GM23338 (cell line): ENCODE data around the gene ZBTB34. TPM values are rescaled to one million over a fixed set of nuclear protein-coding genes. Genes with fewer than 3 reads are reported as not detected.

Source experiments
- ATAC-seq: fragments of 200-7000 bp; cut with Tn5 transposase; 3 replicates; pipeline ENCODE4 v1.9.1; 2020
- DNase-seq: peaks from one replicate; pipeline ENCODE4 v3.0.0-alpha.2; 2015; ENCODE audit warnings: low spot score
- H2AFZ ChIP-seq: fragments of 200-600 bp; sonication (generic); 2 replicates; pipeline ENCODE4 v1.8.0; 2016; ENCODE audit warnings: antibody characterized with exemption, mild to moderate bottlenecking, moderate library complexity
- H3F3A ChIP-seq: fragments of 200-600 bp; sonication (generic); replicated peaks from 2 replicates; pipeline ENCODE4 v1.8.0; 2017; ENCODE audit warnings: antibody characterized with exemption, mixed run types, low read depth
- H3K27ac ChIP-seq: fragments of 200-600 bp; sonication (generic); 2 replicates; pipeline ENCODE4 v1.6.1; 2016; ENCODE audit warnings: low read depth
- H3K27me3 ChIP-seq: fragments of 200-600 bp; sonication (generic); 2 replicates; pipeline ENCODE4 v1.8.0; 2016; ENCODE audit warnings: mild to moderate bottlenecking, mixed run types, moderate library complexity; ENCODE audit not compliant: insufficient read depth
- H3K36me3 ChIP-seq: fragments of 200-600 bp; sonication (generic); 2 replicates; pipeline ENCODE4 v1.8.0; 2016; ENCODE audit warnings: mild to moderate bottlenecking; ENCODE audit not compliant: insufficient read depth
- H3K4me1 ChIP-seq: fragments of 200-600 bp; sonication (generic); 2 replicates; pipeline ENCODE4 v1.8.0; 2016; ENCODE audit warnings: mild to moderate bottlenecking, moderate library complexity; ENCODE audit not compliant: insufficient read depth
- H3K4me2 ChIP-seq: fragments of 200-600 bp; sonication (generic); 2 replicates; pipeline ENCODE4 v1.7.1; 2017; ENCODE audit warnings: mixed run types
- H3K4me3 ChIP-seq: fragments of 200-600 bp; sonication (generic); 2 replicates; pipeline ENCODE4 v1.6.1; 2016; ENCODE audit warnings: mixed run types
- H3K79me2 ChIP-seq: fragments of 200-600 bp; sonication (generic); replicated peaks from 2 replicates; pipeline ENCODE4 v1.8.0; 2017; ENCODE audit warnings: mild to moderate bottlenecking; ENCODE audit not compliant: insufficient read depth
- H3K9me2 ChIP-seq: fragments of 200-600 bp; sonication (generic); 2 replicates; pipeline ENCODE4 v1.8.0; 2017; ENCODE audit not compliant: insufficient read depth
- H4K20me1 ChIP-seq: fragments of 200-600 bp; sonication (generic); replicated peaks from 2 replicates; pipeline ENCODE4 v1.8.0; 2017; ENCODE audit warnings: mild to moderate bottlenecking; ENCODE audit not compliant: insufficient read depth
- H3K27ac Mint-ChIP-seq: 2 replicates; pipeline ENCODE4 v1.8.0; 2020; ENCODE audit warnings: inconsistent platforms, mild to moderate bottlenecking, moderate library complexity, mixed read lengths
- H3K27me3 Mint-ChIP-seq: 3 replicates; pipeline ENCODE4 v1.8.0; 2022; ENCODE audit warnings: low read depth, mild to moderate bottlenecking, moderate library complexity, mixed read lengths, inconsistent platforms; ENCODE audit not compliant: insufficient read depth, poor library complexity
- H3K36me3 Mint-ChIP-seq: 3 replicates; pipeline ENCODE4 v1.8.0; 2021; ENCODE audit warnings: low read depth, mild to moderate bottlenecking, inconsistent platforms, moderate library complexity, mixed read lengths
- H3K4me1 Mint-ChIP-seq: 3 replicates; pipeline ENCODE4 v1.8.0; 2020; ENCODE audit warnings: mild to moderate bottlenecking, inconsistent platforms, mixed read lengths
- H3K4me3 Mint-ChIP-seq: 3 replicates; pipeline ENCODE4 v1.8.0; 2021; ENCODE audit warnings: moderate library complexity, mild to moderate bottlenecking, inconsistent platforms, mixed read lengths
- H3K9me3 Mint-ChIP-seq: 3 replicates; pipeline ENCODE4 v1.8.0; 2020; ENCODE audit warnings: moderate library complexity, mild to moderate bottlenecking, inconsistent platforms, mixed read lengths
- CREB1 ChIP-seq: fragments of 250-450 bp; sonication (Bioruptor Pico); IDR thresholded peaks from 2 replicates; pipeline ENCODE4 v1.5.0; 2020; ENCODE audit warnings: low read depth, mild to moderate bottlenecking, moderate library complexity
- CTCF ChIP-seq, 2 experiments: fragments of 200-600 bp in 1 of 2; sonication (generic) in 1 of 2; conservative IDR thresholded peaks; 2 replicates each; pipeline versions ENCODE4 v1.5.1 to v1.6.1; 2016 to 2017; ENCODE audit warnings: antibody characterized with exemption in 2 of 2, low read depth in 2 of 2, mild to moderate bottlenecking in 2 of 2, moderate library complexity in 1 of 2
- EZH2 ChIP-seq: fragments of 200-600 bp; sonication (generic); IDR thresholded peaks from one replicate; pipeline ENCODE4 v1.8.0; 2017; ENCODE audit warnings: antibody characterized with exemption, mild to moderate bottlenecking, low read depth; ENCODE audit not compliant: unreplicated experiment
- EZH2phosphoT487 ChIP-seq: fragments of 200-600 bp; sonication (generic); IDR thresholded peaks from one replicate; pipeline ENCODE4 v1.8.1; 2018; ENCODE audit warnings: antibody characterized with exemption; ENCODE audit not compliant: unreplicated experiment
- JUNB ChIP-seq: IDR thresholded peaks from one replicate; pipeline ENCODE4 v1.6.1; 2016; ENCODE audit warnings: antibody characterized with exemption; ENCODE audit not compliant: unreplicated experiment
- NANOG ChIP-seq: IDR thresholded peaks from 2 replicates; pipeline ENCODE4 v1.6.1; 2016; ENCODE audit warnings: antibody characterized with exemption, borderline replicate concordance
- POLR2AphosphoS5 ChIP-seq: IDR thresholded peaks from 2 replicates; pipeline ENCODE4 v1.6.1; 2016; ENCODE audit warnings: antibody characterized with exemption, low read depth
- STAT1 ChIP-seq: IDR thresholded peaks from one replicate; pipeline ENCODE4 v1.6.1; 2016; ENCODE audit warnings: antibody characterized with exemption; ENCODE audit not compliant: unreplicated experiment
- ZNF114 ChIP-seq: fragments of 250-450 bp; sonication (Bioruptor Pico); IDR thresholded peaks from 2 replicates; pipeline ENCODE4 v1.5.0; 2020; ENCODE audit warnings: mild to moderate bottlenecking, moderate library complexity
- ZNF331 ChIP-seq: fragments of 250-450 bp; sonication (Bioruptor Pico); IDR thresholded peaks from 2 replicates; pipeline ENCODE4 v1.5.0; 2020; ENCODE audit warnings: low read depth, mild to moderate bottlenecking, moderate library complexity
- polyA plus RNA-seq: library from polyadenylated mRNA; unstranded; fragments of >200 nt; fragmentation: Nextera tagmentation; extraction: Ambion mirVana; gene quantifications from 2 replicates; pipeline ENCODE4 v1.2.1, GENCODE V29; 2016
- total RNA-seq: library from RNA; depleted of rRNA; stranded (reverse); fragments of >200 nt; shearing (Covaris generic); gene quantifications from 2 replicates; pipeline ENCODE4 v1.2.3, GENCODE V29; 2014
- TF ChIP-seq, protein P1 (sequence below): fragments of 250-450 bp; sonication (Bioruptor Pico); IDR thresholded peaks from 2 replicates; pipeline ENCODE4 v1.5.0; 2020; ENCODE audit warnings: mild to moderate bottlenecking, moderate library complexity
- TF ChIP-seq, protein P2 (sequence below): IDR thresholded peaks from 2 replicates; pipeline ENCODE4 v1.6.1; 2016; ENCODE audit warnings: antibody characterized with exemption
- TF ChIP-seq, protein P3 (sequence below): IDR thresholded peaks from one replicate; pipeline ENCODE4 v1.6.1; 2018; ENCODE audit warnings: antibody characterized with exemption; ENCODE audit not compliant: unreplicated experiment

ZBTB34 gene
- total and polyA plus RNA-seq, 2 experiments from 2014 or later: 6.4 to 21.9 TPM

DNA sequence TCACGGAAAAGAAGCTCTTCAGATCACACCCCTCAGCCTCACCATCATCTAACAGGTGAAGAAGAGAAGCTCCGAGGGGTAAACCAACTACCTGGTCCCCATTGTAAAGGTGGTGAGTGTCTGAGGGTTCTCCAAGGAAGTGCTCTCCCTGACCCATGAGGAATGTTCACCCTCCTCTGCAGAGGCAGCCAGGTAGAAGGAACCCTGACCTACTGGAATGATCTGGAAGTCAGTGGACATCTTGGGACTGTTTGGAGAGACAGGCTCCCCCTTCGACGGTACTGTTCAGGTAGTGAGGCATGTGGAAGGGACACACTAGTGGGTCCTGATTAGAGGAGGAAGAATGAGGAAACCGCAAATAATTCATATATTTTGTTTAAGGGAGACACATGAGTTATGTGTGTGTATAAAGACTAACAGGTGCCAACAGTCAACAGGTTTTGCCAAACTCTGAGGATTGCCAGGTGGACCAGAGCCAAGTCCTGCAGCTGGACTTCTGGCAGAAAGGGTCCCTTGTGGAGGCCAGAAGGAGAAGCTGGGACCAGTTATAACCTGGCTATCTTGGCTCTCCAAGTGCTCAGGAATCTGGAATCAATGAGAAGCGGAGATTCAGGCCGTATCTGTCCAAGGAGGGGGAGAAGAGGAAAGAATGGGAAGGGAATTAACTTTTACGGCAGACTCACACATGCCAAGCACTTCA, 3.0 kb upstream of the ZBTB34 start:
- H3K27ac ChIP-seq: no peak overlapping the region
- H3F3A ChIP-seq: 0 out of 2 replicates have a peak, but pooled peaks cover 2% of the 10 kb centered on the region
- no peaks in the 10 kb centered on the region for H3K9me3 Mint-ChIP-seq
- H3K79me2 ChIP-seq: peaks cover 15% of the 10 kb centered on the region
- peaks cover 15% of the 10 kb centered on the region for H3K27me3 Mint-ChIP-seq
- no peaks in the 10 kb centered on the region for H3K27me3 ChIP-seq
- no peak overlapping the region for H3K4me2 ChIP-seq
- peaks cover 23% of the 10 kb centered on the region for H3K4me1 Mint-ChIP-seq
- H3K27ac Mint-ChIP-seq: no peak overlapping the region
- H3K9me2 ChIP-seq: no peaks in the 10 kb centered on the region
- DNase-seq: no peak
- H3K4me3 ChIP-seq: no peak overlapping the region
- H3K4me1 ChIP-seq: peaks cover 12% of the 10 kb centered on the region
- H2AFZ ChIP-seq: no peak overlapping the region
- H3K36me3 Mint-ChIP-seq: no peaks in the 10 kb centered on the region; the same call in 2 of the 3 replicates
- peaks cover 11% of the 10 kb centered on the region; the same call in 1 of the 2 replicates for H4K20me1 ChIP-seq
- H3K4me3 Mint-ChIP-seq: no peak overlapping the region
- ATAC-seq: no peak
- H3K36me3 ChIP-seq: no peaks in the 10 kb centered on the region
- TF ChIP-seq, protein P1, sequence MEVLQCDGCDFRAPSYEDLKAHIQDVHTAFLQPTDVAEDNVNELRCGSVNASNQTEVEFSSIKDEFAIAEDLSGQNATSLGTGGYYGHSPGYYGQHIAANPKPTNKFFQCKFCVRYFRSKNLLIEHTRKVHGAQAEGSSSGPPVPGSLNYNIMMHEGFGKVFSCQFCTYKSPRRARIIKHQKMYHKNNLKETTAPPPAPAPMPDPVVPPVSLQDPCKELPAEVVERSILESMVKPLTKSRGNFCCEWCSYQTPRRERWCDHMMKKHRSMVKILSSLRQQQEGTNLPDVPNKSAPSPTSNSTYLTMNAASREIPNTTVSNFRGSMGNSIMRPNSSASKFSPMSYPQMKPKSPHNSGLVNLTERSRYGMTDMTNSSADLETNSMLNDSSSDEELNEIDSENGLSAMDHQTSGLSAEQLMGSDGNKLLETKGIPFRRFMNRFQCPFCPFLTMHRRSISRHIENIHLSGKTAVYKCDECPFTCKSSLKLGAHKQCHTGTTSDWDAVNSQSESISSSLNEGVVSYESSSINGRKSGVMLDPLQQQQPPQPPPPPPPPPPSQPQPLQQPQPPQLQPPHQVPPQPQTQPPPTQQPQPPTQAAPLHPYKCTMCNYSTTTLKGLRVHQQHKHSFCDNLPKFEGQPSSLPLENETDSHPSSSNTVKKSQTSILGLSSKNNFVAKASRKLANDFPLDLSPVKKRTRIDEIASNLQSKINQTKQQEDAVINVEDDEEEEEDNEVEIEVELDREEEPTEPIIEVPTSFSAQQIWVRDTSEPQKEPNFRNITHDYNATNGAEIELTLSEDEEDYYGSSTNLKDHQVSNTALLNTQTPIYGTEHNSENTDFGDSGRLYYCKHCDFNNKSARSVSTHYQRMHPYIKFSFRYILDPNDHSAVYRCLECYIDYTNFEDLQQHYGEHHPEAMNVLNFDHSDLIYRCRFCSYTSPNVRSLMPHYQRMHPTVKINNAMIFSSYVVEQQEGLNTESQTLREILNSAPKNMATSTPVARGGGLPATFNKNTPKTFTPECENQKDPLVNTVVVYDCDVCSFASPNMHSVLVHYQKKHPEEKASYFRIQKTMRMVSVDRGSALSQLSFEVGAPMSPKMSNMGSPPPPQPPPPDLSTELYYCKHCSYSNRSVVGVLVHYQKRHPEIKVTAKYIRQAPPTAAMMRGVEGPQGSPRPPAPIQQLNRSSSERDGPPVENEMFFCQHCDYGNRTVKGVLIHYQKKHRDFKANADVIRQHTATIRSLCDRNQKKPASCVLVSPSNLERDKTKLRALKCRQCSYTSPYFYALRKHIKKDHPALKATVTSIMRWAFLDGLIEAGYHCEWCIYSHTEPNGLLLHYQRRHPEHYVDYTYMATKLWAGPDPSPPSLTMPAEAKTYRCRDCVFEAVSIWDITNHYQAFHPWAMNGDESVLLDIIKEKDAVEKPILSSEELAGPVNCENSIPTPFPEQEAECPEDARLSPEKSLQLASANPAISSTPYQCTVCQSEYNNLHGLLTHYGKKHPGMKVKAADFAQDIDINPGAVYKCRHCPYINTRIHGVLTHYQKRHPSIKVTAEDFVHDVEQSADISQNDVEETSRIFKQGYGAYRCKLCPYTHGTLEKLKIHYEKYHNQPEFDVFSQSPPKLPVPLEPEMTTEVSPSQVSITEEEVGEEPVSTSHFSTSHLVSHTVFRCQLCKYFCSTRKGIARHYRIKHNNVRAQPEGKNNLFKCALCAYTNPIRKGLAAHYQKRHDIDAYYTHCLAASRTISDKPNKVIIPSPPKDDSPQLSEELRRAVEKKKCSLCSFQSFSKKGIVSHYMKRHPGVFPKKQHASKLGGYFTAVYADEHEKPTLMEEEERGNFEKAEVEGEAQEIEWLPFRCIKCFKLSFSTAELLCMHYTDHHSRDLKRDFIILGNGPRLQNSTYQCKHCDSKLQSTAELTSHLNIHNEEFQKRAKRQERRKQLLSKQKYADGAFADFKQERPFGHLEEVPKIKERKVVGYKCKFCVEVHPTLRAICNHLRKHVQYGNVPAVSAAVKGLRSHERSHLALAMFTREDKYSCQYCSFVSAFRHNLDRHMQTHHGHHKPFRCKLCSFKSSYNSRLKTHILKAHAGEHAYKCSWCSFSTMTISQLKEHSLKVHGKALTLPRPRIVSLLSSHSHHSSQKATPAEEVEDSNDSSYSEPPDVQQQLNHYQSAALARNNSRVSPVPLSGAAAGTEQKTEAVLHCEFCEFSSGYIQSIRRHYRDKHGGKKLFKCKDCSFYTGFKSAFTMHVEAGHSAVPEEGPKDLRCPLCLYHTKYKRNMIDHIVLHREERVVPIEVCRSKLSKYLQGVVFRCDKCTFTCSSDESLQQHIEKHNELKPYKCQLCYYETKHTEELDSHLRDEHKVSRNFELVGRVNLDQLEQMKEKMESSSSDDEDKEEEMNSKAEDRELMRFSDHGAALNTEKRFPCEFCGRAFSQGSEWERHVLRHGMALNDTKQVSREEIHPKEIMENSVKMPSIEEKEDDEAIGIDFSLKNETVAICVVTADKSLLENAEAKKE (CRISPR knock-in tag): no peak
- TF ChIP-seq POLR2AphosphoS5: no peak
- no peak for TF ChIP-seq NANOG
- no peak for TF ChIP-seq CTCF (conservative IDR thresholded peaks at IDR 0.05; ENCODE audit: low read depth in 2 of 2)
- TF ChIP-seq EZH2: no peak
- no peak for TF ChIP-seq EZH2phosphoT487
- TF ChIP-seq STAT1: no peak
- TF ChIP-seq ZNF114: no peak
- TF ChIP-seq, protein P2, sequence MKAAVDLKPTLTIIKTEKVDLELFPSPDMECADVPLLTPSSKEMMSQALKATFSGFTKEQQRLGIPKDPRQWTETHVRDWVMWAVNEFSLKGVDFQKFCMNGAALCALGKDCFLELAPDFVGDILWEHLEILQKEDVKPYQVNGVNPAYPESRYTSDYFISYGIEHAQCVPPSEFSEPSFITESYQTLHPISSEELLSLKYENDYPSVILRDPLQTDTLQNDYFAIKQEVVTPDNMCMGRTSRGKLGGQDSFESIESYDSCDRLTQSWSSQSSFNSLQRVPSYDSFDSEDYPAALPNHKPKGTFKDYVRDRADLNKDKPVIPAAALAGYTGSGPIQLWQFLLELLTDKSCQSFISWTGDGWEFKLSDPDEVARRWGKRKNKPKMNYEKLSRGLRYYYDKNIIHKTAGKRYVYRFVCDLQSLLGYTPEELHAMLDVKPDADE: no peak
- TF ChIP-seq JUNB: no peak
- TF ChIP-seq CREB1 (CRISPR knock-in tag): no peak
- TF ChIP-seq ZNF331: no peak
- TF ChIP-seq, protein P3, sequence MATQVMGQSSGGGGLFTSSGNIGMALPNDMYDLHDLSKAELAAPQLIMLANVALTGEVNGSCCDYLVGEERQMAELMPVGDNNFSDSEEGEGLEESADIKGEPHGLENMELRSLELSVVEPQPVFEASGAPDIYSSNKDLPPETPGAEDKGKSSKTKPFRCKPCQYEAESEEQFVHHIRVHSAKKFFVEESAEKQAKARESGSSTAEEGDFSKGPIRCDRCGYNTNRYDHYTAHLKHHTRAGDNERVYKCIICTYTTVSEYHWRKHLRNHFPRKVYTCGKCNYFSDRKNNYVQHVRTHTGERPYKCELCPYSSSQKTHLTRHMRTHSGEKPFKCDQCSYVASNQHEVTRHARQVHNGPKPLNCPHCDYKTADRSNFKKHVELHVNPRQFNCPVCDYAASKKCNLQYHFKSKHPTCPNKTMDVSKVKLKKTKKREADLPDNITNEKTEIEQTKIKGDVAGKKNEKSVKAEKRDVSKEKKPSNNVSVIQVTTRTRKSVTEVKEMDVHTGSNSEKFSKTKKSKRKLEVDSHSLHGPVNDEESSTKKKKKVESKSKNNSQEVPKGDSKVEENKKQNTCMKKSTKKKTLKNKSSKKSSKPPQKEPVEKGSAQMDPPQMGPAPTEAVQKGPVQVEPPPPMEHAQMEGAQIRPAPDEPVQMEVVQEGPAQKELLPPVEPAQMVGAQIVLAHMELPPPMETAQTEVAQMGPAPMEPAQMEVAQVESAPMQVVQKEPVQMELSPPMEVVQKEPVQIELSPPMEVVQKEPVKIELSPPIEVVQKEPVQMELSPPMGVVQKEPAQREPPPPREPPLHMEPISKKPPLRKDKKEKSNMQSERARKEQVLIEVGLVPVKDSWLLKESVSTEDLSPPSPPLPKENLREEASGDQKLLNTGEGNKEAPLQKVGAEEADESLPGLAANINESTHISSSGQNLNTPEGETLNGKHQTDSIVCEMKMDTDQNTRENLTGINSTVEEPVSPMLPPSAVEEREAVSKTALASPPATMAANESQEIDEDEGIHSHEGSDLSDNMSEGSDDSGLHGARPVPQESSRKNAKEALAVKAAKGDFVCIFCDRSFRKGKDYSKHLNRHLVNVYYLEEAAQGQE: no peak
